Stimulated activated CD4-positive, alpha-beta T cell treated with anti-CD3 and anti-CD28 coated beads, Interleukin-4, amount 100 ng/mL, for 1 hour (primary cell): ENCODE data around the gene RPL13A.
"Not testable (repeated sequence)": the region's sequence is repeated elsewhere in the genome, so short reads cannot be mapped to it uniquely, and the experiment has no call there.

Experiments used
- DNase-seq: peaks from one replicate; pipeline ENCODE4 v3.0.0-alpha.2; 2020

RPL13A gene

DNA sequence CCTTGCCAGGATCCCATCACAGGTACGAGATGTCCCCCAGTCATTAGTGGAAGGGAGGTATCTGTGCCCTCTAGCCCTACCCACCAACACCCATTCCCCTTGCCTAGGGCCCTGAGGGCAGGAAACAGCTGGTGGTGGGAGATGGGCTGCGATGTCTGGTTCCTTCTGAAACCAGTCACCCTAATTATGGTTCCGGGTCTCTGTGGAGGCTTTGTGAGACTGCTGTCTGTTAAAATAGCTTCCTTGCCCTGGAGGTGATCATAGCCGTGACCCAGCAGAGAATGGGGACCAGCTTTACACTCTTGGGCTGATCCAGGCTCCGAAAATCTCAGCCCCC is 28.9 kb upstream of the RPL13A start:
- no peak for DNase-seq

DNA sequence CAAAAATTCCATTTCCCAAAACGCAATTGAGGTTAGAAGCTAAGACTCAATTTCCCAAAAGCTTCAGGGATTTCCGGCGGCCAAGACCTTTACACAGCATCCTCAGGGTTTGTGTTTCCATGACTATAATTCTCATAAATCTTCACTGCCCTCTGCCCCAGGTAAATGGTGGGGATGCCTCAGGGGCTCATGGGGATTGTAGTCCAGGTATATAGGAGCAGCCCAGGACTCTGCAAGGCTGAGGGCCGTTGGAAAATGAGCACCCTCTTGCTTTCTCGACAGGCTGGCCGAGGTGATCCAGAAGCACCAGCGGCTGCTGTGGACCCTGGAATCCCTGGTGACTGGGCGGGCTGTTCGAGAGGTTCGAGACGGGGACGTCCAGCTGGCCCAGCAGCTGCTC is 28.0 kb upstream of the RPL13A start:
- no peak for DNase-seq

DNA sequence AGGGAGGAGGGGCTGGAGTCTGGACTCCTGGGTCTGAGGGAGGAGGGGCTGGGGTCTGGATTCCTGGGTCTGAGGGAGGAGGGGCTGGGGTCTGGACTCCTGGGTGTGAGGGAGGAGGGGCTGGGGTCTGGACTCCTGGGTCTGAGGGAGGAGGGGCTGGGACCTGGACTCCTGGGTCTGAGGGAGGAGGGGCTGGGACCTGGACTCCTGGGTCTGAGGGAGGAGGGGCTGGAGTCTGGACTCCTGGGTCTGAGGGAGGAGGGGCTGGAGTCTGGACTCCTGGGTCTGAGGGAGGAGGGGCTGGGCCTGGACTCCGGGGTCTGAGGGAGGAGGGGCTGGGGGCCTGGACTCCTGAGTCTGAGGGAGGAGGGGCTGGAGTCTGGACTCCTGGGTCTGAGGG is 26.3 kb upstream of the RPL13A start:
- DNase-seq = not testable (repeated sequence)

DNA sequence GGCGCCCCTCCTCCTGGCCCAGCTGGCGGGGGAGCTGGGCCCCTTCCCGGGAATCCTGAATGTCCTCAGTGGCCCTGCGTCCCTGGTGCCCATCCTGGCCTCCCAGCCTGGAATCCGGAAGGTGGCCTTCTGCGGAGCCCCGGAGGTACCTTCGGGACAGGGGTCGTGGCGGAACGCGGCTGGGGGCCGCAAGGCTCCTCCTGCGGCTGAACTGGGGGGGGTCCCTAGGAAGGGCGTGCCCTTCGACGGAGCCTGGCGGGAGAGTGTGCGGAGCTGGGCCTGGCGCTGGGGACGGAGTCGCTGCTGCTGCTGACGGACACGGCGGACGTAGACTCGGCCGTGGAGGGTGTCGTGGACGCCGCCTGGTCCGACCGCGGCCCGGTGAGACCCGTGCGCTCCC is 25.8 kb upstream of the RPL13A start:
- no peak for DNase-seq

DNA sequence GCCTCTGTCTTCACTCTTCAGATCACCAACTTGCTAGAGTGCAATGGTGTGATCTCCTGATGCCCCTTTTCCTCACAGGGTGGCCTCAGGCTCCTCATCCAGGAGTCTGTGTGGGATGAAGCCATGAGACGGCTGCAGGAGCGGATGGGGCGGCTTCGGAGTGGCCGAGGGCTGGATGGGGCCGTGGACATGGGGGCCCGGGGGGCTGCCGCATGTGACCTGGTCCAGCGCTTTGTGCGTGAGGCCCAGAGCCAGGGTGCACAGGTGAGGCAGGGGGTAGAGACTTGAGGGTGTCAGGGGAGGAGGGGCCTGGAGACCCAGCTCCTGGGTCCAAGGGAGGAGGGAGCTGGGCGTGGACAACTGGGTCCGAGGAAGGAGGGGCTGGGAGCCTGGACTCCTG is 24.9 kb upstream of the RPL13A start:
- no peak for DNase-seq

DNA sequence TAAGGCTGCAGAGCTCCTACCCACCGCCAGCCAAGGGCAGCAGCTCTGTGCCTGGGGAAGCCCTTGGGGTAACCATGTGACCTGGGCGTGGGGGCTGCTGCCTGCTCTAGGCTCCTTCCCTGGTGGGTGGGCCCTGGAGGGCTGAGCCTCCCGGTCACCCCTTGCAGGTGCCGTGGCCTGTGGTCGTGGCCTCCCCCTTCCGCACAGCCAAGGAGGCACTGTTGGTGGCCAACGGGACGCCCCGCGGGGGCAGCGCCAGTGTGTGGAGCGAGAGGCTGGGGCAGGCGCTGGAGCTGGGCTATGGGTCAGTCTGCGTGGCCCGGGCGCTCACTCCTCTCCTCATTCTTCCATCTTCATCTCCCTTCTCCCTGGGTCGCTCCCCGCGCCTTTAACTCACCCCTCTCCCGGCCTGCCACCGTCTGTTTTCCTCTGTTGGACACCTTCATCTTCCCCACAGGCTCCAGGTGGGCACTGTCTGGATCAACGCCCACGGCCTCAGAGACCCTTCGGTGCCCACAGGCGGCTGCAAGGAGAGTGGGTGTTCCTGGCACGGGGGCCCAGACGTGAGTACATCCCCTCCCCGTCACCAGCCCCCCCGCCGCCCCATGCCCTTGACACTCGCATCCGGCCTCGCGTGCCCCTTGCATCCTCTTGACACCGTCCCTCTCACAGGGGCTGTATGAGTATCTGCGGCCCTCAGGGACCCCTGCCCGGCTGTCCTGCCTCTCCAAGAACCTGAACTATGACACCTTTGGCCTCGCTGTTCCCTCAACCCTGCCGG is 23.3 kb upstream of the RPL13A start:
- no peak for DNase-seq

DNA sequence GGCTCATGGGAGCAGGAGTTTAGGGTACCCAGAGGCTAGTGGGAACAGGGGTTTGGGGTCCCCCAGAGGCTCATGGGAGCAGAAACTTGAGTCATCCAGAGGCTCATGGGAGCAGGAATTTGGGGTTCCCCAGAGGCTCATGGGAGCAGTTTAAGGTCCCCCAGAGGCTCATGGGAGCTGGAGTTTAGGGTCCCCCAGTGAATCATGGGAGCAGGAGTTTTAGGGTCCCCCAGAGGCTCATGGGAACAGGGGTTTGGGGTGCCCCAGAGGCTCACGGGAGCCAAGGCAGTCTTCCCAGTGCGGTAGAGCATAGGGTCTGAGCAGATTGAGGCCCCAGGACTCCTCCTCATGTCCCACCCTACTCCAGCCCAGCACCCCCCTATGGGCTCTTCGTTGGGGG is 22.0 kb upstream of the RPL13A start:
- no peak for DNase-seq

DNA sequence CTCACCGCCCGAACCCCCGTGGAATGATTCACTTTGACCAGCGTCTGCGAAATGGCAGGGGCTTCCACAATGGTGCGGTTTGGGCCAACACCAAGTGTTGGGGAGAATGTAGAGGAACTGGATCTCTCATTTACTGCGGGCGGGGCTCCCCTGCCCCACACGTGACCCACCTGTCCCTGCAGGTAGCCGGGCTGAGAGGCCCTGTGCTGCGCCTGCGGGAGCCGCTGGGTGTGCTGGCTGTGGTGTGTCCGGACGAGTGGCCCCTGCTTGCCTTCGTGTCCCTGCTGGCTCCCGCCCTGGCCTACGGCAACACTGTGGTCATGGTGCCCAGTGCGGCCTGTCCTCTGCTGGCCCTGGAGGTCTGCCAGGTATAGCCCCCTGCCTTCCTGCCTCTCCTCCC is 19.2 kb upstream of the RPL13A start:
- DNase-seq = no peak

DNA sequence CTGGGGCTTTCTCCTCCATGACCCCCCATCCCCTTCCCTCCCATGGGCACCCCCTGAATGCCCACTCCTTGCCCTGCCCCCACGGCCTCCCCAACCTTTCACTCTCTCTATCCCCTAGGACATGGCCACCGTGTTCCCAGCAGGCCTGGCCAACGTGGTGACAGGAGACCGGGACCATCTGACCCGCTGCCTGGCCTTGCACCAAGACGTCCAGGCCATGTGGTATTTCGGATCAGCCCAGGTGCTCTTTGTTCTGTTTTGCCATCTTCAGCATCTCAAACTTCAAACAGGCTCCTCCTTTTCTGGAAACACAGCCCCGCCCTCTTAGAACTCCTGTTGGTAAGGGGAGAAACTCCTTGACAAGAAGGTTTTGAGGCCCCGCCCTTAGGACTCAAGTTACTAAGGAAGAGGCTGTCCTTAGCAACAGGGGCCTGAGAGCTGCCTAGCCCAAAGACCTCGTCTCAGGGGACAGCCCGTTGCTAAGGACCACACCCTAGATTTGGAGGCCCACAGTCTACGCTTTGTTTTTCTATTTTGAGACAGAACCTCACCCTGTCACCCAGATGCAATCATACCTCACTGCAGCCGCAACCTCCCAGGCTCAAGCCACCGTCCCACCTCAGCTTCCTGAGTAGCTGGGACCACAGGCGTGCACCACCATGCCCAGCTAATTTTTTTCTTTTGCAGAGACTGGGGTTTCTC is 18.5 kb upstream of the RPL13A start:
- no peak for DNase-seq

DNA sequence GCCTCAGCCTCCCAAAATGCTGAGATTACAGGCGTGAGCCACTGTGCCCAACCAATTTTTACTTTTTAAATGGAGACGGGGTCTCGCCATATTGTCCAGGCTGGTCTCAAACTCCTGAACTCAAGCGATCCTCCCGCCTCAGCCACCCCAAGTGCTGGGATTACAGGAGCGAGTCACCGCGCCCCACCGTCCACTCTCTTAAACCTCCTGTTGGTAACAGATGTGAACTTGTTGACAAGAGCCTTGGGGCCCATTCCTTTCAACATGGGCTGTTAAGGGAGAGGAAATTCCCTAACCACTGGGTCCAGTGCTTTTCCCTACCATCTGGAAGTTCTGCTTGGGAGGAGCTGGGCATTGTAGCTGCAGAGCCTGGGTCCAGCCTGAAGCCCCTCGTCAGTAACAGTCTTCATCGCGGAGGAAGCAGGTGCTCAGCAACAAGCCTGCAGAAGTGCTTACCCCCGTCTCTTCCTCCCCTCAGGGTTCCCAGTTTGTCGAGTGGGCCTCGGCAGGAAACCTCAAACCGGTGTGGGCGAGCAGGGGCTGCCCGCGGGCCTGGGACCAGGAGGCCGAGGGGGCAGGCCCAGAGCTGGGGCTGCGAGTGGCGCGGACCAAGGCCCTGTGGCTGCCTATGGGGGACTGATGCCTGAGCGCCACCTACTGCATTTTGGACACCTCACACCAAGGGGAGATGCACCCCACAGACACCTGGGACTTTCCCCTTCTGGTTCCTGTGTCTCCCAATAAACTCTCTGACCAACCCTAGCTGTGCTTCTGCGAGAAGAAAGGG is 17.4 kb upstream of the RPL13A start:
- peak; percentile 65 for DNase-seq

DNA sequence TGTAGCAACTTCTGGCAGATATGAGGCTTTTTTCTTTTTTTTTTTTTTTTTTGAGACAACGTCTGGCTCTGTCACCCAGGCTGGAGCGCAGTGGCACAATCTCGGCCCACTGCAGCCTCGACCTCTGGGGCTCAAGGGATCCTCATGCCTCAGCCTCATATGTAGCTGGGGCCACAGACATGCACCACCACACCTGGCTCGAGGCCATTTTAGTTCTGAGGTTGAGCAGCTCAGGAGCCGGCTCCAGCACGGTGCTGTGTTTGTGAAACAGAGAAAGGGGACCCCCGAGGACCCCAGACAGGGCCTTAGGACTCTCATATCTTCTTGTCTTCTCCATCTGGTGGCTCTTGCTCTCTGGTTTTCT is 16.8 kb upstream of the RPL13A start:
- DNase-seq = no peak

DNA sequence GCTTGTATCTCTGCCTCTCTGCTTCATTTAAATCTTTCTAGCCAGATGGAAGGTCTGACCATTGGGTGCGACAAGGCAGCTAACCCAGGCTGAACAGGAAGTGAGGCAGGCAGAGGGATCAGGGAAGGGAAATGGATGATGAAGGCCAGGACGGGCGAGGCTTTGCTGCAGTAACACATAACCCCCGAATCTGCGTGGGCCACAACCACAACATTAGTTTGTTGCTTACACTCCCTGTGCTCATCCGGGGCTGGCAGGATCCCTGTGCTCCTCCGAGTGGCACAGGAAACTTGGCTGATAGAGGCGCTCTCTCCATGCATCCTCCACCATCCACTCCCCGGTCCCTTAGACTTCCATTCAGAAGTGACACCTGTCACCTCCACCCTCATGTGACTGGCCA is 14.5 kb upstream of the RPL13A start:
- no peak for DNase-seq

DNA sequence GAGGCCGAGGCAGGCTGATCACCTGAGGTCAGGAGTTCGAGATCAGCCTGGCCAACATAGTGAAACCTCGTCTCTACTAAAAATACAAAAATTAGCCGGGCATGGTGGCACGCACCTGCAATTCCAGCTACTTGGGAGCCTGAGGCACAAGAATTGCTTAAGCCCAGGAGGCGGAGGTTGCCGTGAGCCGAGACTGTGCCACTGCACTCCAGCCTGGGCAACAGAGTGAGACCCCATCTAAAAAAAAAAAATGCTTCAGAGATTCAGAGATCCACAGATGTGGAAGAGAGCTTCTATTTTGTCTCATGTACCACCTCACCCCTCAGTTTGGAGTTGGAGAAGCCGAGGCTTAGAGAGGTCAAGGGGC is 13.9 kb upstream of the RPL13A start:
- not testable (repeated sequence) for DNase-seq

DNA sequence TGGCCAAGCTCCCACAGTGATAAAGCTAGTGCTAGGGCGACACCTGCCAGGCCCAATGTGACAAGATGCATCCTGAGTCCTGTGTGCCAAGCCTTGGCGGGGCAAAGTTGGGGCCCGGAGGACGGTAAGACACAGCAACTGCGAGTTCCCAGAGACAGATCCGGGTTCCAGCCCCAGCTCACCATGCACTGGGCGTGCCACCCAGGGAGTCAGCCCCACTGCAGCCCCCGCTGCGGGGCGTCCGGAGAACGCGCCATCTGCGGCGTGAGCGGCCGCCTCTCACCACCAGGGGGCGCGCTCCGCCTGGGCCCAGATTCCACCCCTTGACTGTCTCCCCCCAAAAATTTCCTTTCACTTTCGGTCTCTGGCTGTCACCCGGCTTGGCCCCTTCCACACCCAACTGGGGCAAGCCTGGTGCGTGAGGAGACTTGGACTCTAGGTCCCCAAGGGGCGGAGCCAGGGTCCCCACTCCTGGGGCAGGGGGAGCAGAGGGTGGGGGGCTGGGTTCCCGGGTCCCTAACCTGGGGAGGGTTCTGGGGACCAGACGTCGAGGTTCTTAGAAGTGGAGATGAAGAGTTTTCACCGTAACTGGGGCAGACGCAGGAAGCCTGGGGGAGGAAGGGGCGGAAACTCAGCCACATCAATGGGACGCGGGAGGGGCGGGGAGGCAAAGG is 13.4 kb upstream of the RPL13A start, which contains the start of gene FLT3LG:
Gene FLT3LG, plus strand, starts transcription at position 348 of the 674 bp plus-strand sequence. CDS start 425 bp downstream, outside the sequence.
- DNase-seq = peak; percentile 88

DNA sequence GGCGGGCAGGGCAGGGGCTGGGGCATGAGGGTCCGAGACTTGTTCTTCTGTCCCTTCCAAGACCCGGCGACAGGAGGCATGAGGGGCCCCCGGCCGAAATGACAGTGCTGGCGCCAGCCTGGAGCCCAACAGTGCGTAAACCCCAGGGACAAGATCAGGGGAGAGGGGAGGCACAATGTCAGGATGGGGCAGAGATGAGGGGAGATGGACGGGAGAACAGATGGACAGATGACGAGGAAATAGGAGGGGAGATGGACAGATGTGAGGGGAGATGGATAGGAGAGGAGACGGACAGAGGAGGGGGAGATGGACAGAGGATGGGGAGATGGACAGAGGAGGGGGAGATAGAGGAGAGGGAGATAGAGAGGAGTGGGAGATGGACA is 12.9 kb upstream of the RPL13A start:
- no peak for DNase-seq

DNA sequence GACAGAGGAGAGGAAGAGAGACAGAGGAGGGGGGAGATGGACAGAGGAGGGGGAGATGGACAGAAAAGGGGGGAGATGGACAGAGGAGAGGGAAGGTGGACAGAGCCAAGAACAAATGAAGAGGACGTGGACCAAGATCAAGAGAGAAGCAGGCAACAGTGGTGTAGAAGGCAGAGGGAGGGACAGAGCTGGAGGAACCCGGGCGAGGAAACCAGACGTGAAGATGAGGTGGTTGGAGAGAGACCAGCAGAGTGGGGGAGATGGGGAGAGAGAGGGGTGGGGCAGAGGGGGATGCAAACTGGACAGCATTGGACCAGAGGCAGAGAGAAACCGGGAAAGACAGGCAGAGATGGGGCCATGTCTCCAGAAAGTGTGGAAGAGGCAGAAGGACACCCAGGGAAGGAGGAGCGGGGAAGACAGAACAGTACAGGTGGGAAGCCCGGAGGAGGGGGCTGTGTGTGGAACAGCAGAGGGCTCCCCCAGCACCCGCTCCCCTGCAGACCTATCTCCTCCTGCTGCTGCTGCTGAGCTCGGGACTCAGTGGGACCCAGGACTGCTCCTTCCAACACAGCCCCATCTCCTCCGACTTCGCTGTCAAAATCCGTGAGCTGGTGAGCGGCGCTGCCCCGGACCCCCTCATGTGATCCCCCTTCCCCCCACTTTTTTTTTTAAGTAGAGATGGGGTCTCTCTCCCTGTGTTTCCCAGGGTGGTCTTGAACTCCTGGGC is 12.1 kb upstream of the RPL13A start:
- no peak for DNase-seq

DNA sequence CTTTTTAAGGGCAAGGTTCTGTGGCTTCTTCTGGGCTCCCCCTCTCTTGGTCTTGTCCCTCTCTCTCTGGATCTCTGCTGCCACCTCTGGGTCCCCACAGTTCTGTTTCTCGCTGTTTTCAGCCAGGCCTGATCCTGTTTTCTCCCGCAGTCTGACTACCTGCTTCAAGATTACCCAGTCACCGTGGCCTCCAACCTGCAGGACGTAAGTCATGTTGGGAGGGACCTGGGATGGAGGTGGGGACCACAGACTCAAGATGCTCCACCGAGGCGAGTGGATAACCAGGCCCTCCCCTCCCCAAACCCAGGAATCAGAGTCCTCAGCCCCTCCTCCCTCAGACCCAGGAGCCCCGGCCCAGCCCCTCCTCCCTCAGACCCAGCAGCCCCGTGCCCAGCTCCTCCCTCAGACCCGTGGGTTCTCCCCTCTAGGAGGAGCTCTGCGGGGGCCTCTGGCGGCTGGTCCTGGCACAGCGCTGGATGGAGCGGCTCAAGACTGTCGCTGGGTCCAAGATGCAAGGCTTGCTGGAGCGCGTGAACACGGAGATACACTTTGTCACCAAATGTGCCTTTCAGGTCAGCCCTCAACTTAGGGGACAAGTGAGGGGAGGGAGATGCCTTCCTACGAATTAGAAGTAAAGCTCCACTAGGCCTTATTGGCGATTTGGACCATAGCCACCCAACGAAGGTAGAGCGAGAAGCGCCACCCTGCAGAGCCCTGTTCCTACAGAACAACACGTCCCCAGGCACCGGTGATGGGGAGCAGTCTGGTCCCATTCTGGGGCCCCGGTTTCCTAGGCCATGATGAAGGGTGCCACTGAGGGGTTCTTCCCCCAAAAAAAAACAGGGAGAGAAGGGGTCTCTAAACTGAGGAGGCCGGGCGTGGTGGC is 11.2 kb upstream of the RPL13A start:
- peak; percentile 80 for DNase-seq

DNA sequence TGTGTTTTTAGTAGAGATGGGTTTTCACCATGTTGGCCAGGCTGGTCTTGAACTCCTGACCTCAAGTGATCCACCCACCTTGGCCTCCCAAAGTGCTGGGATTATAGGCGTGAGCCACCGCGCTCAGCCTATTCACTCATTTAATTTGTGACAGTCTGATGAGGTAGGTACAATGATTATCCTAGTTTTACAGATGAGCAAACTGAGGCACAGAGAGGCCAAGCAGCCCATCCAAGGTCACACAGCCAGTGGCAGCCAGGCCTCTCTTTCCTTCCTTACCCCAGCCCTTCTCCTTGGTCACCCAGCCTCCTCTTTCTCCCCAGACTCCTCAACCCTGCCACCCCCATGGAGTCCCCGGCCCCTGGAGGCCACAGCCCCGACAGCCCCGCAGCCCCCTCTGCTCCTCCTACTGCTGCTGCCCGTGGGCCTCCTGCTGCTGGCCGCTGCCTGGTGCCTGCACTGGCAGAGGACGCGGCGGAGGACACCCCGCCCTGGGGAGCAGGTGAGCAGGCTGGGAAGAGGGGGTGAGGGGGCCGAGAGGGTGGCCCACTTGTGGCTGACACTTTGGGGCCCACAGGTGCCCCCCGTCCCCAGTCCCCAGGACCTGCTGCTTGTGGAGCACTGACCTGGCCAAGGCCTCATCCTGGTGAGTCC is 7.3 kb upstream of the RPL13A start:
- DNase-seq = no peak

DNA sequence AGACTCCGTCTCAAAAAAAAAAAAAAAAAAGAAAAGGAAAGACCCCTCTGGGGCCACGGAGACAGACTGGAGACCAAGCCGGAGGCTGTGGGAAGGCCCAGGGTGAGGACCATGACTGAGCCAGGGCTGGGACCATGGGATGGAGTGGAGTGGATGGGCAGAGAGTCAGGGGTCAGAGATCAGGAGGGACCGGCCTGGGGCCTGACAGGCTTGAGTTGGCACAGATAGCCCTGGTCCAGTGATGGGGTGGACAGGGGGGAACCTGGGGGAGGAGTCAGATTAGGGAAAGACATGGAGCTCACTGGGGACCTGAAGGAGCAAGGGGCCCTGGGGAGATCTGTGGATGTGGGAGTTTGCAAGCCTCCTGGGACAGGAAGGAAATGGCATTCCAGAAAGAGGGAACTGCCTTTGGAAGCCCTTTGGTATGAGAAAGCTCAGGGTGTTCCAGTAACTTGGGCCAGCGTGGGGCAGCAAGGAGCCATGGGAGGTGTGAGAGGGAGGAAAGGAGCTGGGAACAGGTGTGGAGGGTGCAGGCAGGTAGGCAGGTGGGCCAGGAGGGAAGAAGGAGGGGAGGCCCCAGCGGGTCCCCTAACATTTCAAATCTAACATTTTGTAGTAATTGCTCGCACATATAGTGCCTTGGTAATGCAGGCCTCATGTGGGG is 6.3 kb upstream of the RPL13A start:
- DNase-seq = no peak

DNA sequence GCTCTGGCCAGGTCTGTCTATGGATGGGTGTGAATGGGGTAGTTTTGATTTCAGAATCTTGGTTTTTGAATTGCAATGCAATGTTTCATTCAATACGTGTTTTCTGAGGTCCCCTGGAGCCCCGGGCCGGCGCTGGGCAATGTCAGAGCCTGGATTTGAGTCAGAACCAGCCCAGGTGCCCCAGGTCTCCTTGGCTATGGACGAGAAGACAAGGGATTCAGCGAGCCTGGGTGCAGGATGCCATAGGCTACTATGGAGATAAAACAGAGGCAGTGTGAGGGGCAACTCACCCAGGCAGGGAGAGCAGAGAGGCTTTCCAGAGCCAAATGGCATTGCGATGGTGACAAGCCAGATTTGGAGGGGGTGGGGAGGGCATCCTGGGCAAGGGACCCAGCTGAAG is 1.2 kb upstream of the RPL13A start:
- no peak for DNase-seq
